Measurements from ENCODE around the gene WWOX. TPM values are rescaled to one million over a fixed set of nuclear protein-coding genes. Genes with fewer than 3 reads are reported as not detected.

Gene WWOX
- polyA plus RNA-seq, 2 of the 4 experiments (the other 2 are of a cell fraction): 16.0 to 17.2 TPM

DNA sequence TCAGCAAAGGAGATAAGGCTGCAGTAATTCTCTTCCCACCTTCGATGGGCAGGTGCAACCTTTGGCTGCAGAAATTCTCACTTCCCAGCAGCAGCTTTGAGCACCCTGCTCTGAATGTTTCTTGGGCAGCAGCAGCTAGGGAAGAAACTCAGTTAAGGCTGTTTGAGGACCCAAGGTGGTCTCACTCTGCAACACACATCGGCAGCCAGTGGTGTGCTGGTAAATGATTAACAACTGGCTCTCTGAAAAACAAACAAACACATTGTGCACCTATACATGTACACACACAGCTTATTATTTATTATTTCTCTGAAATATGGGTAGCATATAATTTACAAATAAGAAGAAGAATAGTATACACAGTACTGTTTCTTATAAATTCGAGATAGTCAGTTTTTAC lies 685.8 kb downstream of the WWOX start (continued):
- TF ChIP-seq CTCF (IDR thresholded peaks at IDR 0.05): no peak
- TF ChIP-seq RAD21 (conservative IDR thresholded peaks at IDR 0.05 in 1 of 2, IDR thresholded peaks at IDR 0.05 in 1 of 2): no peak

DNA sequence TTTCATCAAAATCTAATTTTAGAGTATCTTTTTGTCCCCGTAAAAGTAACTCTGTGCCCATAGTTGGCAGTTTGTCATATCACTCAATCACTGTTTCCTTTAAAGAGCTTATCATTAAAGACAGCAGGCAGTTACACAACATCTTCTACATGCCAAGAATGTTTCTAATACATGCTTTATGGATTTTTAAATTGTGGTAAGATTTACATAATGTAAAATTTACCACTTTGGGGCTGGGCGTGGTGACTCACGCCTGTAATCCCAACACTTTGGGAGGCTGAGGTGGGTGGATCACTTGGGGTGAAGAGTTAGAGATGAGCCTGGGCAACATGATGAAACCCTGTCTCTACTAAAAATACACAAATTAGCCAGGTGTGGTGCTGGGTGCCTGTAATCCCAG lies 687.2 kb downstream of the WWOX start:
- ChIA-PET CTCF (no interaction called here), POLR2A (no interaction called here)
- ATAC-seq (no peak), DNase-seq (ENCODE audit: low read depth in 1 of 2, low spot score in 1 of 2) (no peak), FAIRE-seq (no peak)
- H3K4me1 ChIP-seq: no peaks in the 10 kb centered on the region
- no peak overlapping the region for H3K4me2 ChIP-seq
- no peak for TF ChIP-seq MAX (IDR thresholded peaks at IDR 0.05)
- TF ChIP-seq PHF8 (IDR thresholded peaks at IDR 0.05; ENCODE audit: borderline replicate concordance, low read depth): no peak
- TF ChIP-seq, protein P1, sequence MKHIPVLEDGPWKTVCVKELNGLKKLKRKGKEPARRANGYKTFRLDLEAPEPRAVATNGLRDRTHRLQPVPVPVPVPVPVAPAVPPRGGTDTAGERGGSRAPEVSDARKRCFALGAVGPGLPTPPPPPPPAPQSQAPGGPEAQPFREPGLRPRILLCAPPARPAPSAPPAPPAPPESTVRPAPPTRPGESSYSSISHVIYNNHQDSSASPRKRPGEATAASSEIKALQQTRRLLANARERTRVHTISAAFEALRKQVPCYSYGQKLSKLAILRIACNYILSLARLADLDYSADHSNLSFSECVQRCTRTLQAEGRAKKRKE (CRISPR knock-in tag; IDR thresholded peaks at IDR 0.05; ENCODE audit: low read depth): no peak
- no peak for TF ChIP-seq CEBPB (IDR thresholded peaks at IDR 0.05)
- TF ChIP-seq CHD4 (IDR thresholded peaks at IDR 0.05; ENCODE audit: borderline replicate concordance): no peak
- TF ChIP-seq NFE2L2 (conservative IDR thresholded peaks at IDR 0.05; ENCODE audit: low read length): no peak
- TF ChIP-seq KDM1A (IDR thresholded peaks at IDR 0.05; ENCODE audit: low read depth): no peak
- no peak for TF ChIP-seq EP300 (IDR thresholded peaks at IDR 0.05)
- TF ChIP-seq HOXB13 (CRISPR knock-in tag; IDR thresholded peaks at IDR 0.05; ENCODE audit: low read depth): no peak
- H3K4me3 ChIP-seq: no peak overlapping the region
- 43% methylated on average over 3 of the region's 3 CpGs for WGBS (ENCODE audit: missing lambda C conversion rate)
- H3K27ac ChIP-seq: no peak overlapping the region
- no peaks in the 10 kb centered on the region for H3K9me3 ChIP-seq

- Histone ChIP-seq H3K27ac (no peak overlapping the region), H3K4me3 (no peak overlapping the region), H3K4me1 (no peaks in the 10 kb centered on the region), H3K4me2 (no peak overlapping the region), H3K9me3 (no peaks in the 10 kb centered on the region)
- no peak for DNase-seq (ENCODE audit: low read depth in 1 of 2, low spot score in 1 of 2)
- no peak for TF ChIP-seq HOXB13 (CRISPR knock-in tag; IDR thresholded peaks at IDR 0.05; ENCODE audit: low read depth)
- no peak for TF ChIP-seq RAD21 (conservative IDR thresholded peaks at IDR 0.05 in 1 of 2, IDR thresholded peaks at IDR 0.05 in 1 of 2)
- TF ChIP-seq CTCF (IDR thresholded peaks at IDR 0.05): no peak
- no peak for TF ChIP-seq FOSB (CRISPR knock-in tag; IDR thresholded peaks at IDR 0.05)
- no peak for TF ChIP-seq RFX5 (IDR thresholded peaks at IDR 0.05)
- TF ChIP-seq, protein P2, sequence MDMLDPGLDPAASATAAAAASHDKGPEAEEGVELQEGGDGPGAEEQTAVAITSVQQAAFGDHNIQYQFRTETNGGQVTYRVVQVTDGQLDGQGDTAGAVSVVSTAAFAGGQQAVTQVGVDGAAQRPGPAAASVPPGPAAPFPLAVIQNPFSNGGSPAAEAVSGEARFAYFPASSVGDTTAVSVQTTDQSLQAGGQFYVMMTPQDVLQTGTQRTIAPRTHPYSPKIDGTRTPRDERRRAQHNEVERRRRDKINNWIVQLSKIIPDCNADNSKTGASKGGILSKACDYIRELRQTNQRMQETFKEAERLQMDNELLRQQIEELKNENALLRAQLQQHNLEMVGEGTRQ (IDR thresholded peaks at IDR 0.05): no peak
- no peak for TF ChIP-seq NPAS2 (CRISPR knock-in tag; IDR thresholded peaks at IDR 0.05; ENCODE audit: borderline replicate concordance)
- no peak for TF ChIP-seq RCOR1 (IDR thresholded peaks at IDR 0.05; ENCODE audit: low read depth, low read length)
- TF ChIP-seq NFE2L2 (conservative IDR thresholded peaks at IDR 0.05; ENCODE audit: low read length): no peak
- TF ChIP-seq HEYL (CRISPR knock-in tag; IDR thresholded peaks at IDR 0.05): no peak
- no peak for TF ChIP-seq CBX8 (IDR thresholded peaks at IDR 0.05)
- TF ChIP-seq TFCP2L1 (CRISPR knock-in tag; IDR thresholded peaks at IDR 0.05): no peak
- no peak for TF ChIP-seq KDM1A (IDR thresholded peaks at IDR 0.05; ENCODE audit: low read depth)
- no peak for FAIRE-seq
- no peak for ATAC-seq
- WGBS (ENCODE audit: missing lambda C conversion rate): 13% methylated on average over 2 of the region's 2 CpGs
- POLR2A ChIA-PET: no interaction called here
- CTCF ChIA-PET: no interaction called here
Measured at GRCh38 chr16:78788276-78788675, 688.8 kb downstream of the WWOX start.
